NCI-H2171 (cell line): ENCODE measurements around the gene DYNLL2.
A peak's percentile ranks its signal among the peaks of the same experiment; 100 is the strongest.
"Not testable (repeated sequence)": the region's sequence is repeated elsewhere in the genome, so short reads cannot be mapped to it uniquely, and the experiment has no call there.

ENCODE experiments used
- DNase-seq: peaks from one replicate; lab custom pipeline; 2025; lab: John Stamatoyannopoulos, UW

DYNLL2 gene

DNA sequence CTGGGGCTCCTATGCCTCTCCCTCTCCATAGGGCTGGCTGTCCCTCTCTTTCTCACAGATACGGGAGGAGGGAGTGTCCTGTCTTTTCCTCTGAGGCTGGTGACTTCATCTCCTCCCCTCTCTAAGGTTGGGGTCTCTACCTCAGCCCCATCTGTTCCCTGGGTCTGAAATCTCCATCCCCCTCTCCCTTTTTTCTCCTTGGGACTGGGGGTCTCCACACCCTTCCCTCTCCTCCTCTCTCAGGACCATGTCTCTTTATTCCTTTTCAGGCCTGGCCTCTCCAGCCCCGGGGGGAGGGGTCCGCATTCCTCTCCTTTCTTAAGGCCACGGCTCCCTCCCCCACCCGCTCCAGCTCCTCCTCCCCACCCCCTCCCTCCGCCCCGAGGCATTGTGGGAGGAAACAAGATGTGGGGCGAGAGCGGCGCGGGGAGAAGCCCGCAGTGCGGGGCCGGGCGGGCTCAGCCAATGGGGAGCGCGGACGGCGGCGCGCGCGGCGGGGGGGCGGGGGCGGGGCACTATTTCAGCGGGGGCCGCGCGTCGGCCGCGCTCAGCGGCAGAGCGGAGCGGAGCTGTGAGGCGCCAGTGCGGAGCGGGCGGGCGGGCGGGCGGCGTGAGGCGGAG is at the start of gene DYNLL2:
DYNLL2 (plus strand) TSS at position 550 of the 621 bp plus-strand sequence. CDS start 3,672 bp downstream, outside the sequence.
- DNase-seq, result peak; percentile 97

DNA sequence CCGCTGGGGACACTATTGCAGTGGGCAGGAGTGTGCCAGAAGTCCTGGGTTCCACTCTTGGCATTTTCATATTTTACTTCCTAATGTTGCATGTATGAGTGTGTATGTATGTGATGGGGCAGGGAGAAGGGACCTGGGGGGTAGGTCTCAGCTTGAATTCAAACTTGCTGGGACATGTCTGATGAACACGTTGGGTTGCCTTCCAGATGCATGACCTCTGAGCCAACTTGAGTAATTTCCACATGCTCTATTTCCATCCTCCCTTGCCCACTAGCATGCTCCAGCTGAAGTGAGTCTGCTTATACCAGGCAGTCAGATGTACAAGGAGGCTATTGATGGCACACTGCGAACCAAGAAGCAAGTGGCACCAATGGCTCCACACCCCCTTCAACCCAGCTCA is 43.2 kb upstream of the DYNLL2 start:
- DNase-seq, result no peak

DNA sequence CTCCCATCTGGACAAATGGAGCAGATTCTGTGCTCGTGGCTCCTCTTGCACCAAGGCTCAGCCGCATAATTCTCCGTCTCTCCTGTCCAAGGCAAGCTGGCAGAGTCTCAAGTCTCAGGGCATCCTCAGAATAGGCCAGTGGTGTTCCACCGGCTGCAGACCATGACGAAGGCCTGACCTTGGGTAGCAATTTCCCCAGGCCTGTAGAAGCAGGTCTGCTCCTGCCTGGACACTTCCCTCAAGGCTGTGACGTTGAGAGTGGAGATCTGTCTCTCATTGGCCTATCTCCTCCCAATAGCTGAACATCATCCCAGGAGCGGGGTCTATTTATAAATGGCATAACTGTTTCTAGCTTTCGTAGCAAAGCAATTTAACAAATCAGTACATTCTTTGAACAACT is 42.8 kb upstream of the DYNLL2 start:
- DNase-seq, result no peak

DNA sequence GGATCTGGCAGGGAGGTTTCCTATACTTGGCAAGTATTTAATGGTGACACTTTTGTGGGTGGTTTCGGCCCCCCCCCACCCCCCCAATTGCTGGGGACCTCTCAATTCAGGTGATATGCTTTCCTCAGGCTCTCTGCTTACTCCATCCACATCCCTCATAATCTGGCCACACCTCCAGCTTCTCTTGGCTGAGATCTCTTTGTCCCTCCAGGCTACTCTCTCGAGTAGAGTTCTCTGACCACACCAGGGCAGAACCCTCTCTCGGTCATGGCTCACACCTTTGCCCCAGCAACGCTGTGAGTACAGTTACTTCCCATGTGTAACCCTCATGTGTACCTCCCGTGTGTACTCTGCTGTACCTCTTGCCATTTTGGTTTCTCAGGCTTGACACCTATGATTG is 42.1 kb upstream of the DYNLL2 start:
- DNase-seq, result no peak

- DNase-seq, result no peak
These were observed 39.7 kb upstream of the DYNLL2 start for GRCh38 chr17:58043221-58044181.

GRCh38 chr17:58044256-58044655 is 39.0 kb upstream of the DYNLL2 start:
- not testable (repeated sequence) for DNase-seq

DNA sequence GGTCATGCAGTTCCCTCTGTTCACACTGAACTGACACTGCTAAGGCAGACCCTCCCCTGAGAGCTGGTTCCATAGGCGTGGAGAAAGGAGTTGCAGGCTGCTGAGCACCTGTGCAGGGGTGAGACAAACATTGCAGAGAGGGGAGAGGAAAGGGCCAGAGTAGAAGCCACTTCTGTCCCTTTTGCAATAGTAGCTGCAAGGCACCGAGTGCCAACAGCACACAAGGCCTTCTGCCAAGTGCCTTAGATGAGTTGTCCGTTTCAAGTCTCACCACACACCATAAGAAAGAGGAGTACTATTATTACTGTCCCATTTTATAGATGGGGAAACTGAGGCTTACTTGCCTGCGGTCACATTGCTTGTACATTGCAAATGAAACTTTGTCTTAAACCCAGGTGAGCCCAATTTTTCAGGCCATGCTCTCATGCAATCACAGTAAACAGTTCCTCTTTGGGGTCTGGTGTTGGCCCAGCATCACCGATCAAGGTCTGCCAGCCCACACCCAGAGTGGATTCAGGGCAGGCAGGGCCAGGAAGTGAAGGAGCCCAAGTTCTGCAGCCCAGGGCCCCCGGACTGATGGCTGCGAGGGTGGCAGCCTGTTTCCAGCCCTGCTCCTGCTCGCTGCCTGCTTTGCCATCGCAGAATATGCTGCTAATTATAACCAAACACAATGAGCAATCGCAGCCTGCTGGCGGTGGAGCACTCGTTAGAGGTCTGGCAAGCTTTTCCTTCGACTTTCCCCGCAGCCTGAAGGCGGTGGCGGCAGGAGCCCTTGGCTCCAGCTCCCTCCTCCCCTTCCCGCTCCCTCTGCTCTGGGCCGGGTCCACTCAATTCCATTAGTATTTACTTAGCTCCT is 36.8 kb upstream of the DYNLL2 start:
- no peak for DNase-seq

- DNase-seq, result no peak
These were observed 35.7 kb upstream of the DYNLL2 start for GRCh38 chr17:58047376-58048150.

DNA sequence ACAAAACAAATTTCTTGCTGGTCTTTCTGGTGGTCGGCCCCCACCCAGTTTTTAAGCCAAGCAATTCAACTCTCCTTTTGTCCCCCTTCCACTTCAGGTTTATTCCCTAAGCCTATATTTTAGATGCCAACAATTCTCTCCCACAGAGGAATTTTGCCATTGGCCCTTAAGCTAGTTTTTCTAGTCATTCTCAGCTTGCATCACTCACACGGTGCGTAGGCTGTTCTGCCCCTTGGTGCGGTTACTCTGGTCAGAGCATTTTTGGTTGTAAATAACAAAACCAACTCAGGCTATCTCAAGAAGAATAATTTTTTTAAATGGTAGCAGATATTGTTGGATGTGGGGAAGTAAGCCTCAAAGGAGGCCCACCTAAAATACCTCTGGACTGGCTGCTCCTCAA is 33.7 kb upstream of the DYNLL2 start:
- DNase-seq, result no peak

GRCh38 chr17:58050966-58051365 is 32.3 kb upstream of the DYNLL2 start:
- no peak for DNase-seq

- no peak for DNase-seq
These were observed 31.8 kb upstream of the DYNLL2 start for GRCh38 chr17:58051468-58051867.

GRCh38 chr17:58052407-58052806 is 30.8 kb upstream of the DYNLL2 start:
- DNase-seq, result no peak

- no peak for DNase-seq
These were observed 30.1 kb upstream of the DYNLL2 start for GRCh38 chr17:58052945-58053715.

DNA sequence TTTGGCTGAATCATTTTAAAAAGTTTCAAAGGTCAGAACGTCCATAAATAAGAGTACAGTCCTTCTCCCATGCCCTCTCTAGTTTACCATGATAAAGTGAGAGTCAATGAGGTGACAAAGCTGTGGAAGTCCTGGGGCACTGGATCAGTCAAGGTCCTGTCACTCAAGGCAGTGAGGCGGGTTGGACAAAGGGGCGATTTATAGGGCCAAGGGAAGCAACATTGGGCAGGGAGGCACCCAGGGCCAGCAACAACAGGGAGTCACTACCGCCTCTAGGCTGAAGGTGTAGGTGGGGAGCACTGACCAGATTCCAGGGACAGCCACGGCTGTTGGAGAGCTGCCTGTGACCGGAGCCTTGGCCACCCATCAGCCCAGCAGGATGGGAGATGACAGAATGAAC is 28.6 kb upstream of the DYNLL2 start:
- no peak for DNase-seq

GRCh38 chr17:58056476-58056875 is 26.7 kb upstream of the DYNLL2 start:
- no peak for DNase-seq

GRCh38 chr17:58059141-58059540 is 24.1 kb upstream of the DYNLL2 start:
- no peak for DNase-seq

DNA sequence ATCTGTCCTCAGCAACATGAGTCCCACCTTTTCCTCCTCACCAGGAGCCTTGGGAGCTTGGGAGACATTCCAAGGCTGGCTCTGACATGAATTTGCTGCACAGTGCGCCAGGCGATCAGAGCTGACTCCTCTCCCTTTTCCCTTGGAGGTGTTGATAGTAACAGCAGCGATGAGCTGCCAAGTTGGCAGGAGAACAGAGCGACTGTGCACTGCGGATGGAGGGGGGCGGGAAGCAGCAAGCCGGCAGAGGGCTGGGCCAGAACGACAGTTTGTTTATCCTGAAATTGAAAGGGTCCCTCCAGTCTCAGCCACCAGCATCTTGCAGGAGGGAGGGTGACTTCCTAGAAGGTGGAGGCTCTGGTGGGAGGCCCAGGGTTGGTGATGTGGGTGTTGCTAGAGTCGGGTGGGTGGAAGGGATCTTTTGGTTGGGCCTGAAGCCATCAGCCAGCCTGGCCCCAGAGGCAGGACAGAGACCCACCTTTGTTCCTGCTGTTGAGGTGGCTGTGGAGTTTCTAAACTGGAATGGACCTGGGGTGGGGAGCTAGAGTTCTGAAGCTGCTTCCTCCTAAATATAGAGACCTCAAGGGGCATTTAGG is 22.5 kb upstream of the DYNLL2 start:
- DNase-seq, result no peak

- DNase-seq, result no peak
These were observed 21.5 kb upstream of the DYNLL2 start for GRCh38 chr17:58061672-58062071.

DNA sequence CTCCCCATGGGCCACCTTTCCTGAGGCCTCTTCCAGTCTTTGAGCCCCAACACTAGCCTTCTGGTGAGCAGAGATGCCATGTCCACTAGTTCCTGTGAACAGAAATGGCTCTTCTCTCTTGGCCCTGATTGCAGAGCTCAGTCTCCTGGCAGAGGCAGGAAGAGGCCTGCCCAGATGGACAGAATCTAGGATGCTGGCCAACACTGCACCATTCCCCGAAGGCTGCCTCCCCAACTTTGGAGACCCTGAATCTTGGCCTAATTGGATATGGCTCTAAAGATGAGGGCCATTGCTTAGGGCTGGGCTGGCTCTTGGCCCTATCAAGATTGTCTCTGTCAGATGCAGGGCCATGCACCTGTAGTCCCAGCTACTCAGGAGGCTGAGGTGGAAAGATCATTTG is 18.0 kb upstream of the DYNLL2 start:
- DNase-seq, result no peak

DNA sequence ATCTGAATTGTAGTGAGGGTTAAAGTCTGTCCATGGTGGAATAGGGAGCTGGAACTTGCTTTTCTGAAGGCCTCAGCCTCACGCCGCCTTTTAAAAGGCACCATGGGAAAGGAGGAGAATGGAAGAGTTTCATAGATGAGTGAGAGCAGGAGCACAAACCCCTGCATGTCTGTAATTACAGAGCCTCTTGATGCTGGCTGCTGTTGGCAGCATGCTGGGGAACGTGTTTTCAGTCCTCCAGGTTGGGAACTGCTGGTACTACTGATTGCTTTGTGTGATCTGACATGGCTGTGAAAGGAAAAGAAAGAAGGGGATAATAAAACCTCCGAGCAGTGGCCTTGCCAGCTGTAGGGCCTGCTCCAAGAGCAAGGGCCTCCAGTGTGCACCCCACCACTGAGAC is 16.8 kb upstream of the DYNLL2 start:
- DNase-seq, result no peak
